Thoracic aorta (tissue), 2 donors: Measurements from ENCODE around the gene ENO3. TPM values are rescaled to one million over a fixed set of nuclear protein-coding genes. Genes with fewer than 3 reads are reported as not detected.
A peak's percentile ranks its signal among the peaks of the same experiment; 100 is the strongest.

Source experiments
- ATAC-seq: fragments of 150-250 bp; one replicate; pipeline ENCODE4 v1.8.0; 2017; ENCODE audit warnings: low read depth; ENCODE audit not compliant: insufficient number of reproducible peaks, low FRiP score
- DNase-seq: peaks from one replicate; pipeline ENCODE4 v3.0.0-alpha.2; 2020; ENCODE audit warnings: low spot score
- H3K27ac ChIP-seq, 2 donors: fragments of 200-600 bp; sonication (generic); 1 replicate in 1 of 2; 2 replicates in 1 of 2; pipeline ENCODE4 v1.5.1; 2016; ENCODE audit warnings: mild to moderate bottlenecking in 2 of 2, moderate library complexity in 2 of 2
- H3K27me3 ChIP-seq: fragments of 200-600 bp; sonication (generic); replicated peaks from 2 replicates; pipeline ENCODE4 v1.6.0; 2016; ENCODE audit warnings: mild to moderate bottlenecking; ENCODE audit not compliant: insufficient read depth
- H3K36me3 ChIP-seq: fragments of 200-600 bp; sonication (generic); one replicate; pipeline ENCODE4 v1.5.1; 2016
- H3K4me1 ChIP-seq, 2 donors: fragments of 200-600 bp; sonication (generic); 1 replicate in 1 of 2; 2 replicates in 1 of 2; pipeline versions ENCODE4 v1.5.1 to v1.6.0; 2016; ENCODE audit warnings: low read depth in 2 of 2, mild to moderate bottlenecking in 1 of 2; ENCODE audit not compliant: control insufficient read depth in 1 of 2
- H3K4me3 ChIP-seq: fragments of 200-600 bp; sonication (generic); 2 replicates; pipeline ENCODE4 v1.5.1; 2016; ENCODE audit warnings: mild to moderate bottlenecking
- H3K9me3 ChIP-seq: fragments of 200-600 bp; sonication (generic); 2 replicates; pipeline ENCODE4 v1.5.1; 2016
- total RNA-seq, 2 donors: library from RNA; depleted of rRNA; stranded (reverse); fragments of >200 nt; gene quantifications; one replicate each; pipeline versions ENCODE4 v1.1.0 to v1.2.3, GENCODE V29; 2016
- TF ChIP-seq, protein P1 (sequence below): fragments of 200-600 bp; sonication (generic); IDR thresholded peaks from one replicate; pipeline ENCODE4 v1.5.1; 2019; ENCODE audit warnings: antibody characterized with exemption

ENO3 gene
- total RNA-seq, 2 donors from 2014 or later = 2.5 to 2.7 TPM

DNA sequence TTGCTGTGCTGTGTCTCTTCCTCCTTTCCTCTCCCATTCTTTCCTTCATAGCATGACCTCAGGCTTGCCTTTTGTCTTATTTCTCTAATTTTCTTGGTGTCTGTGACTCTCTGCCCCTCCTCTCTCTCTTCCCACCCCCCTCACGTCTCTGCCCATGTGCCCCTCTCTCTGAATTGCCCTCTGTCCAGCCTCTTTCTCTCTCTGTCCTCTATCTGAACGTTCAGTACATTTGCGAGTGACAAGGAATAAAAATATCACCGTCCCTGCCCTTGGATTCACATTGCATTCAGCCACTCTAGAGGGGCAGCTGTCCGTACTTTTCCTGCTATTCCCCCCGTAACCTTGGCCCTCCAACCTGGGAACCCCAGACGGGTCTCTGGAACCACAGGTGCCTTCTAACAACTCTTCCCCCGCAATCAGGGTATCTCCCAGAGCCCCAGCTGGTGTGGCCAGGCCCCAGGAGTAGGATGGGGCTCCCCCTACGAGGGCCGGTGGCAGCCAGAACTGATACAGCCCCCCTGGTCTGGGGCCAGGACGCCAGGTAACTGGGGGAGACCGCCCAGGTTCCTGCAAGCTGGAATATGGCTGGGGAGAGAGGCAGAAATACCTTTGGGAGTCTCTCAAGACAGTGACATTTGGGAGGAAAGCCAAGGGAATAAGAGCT lies 48.6 kb downstream of the ENO3 start:
- peak overlapping the region; percentile 34 to 92 for H3K27ac ChIP-seq
- no peaks in the 10 kb centered on the region for H3K27me3 ChIP-seq
- H3K36me3 ChIP-seq = peaks cover 35% of the 10 kb centered on the region
- no peaks in the 10 kb centered on the region for H3K9me3 ChIP-seq
- DNase-seq (no peak), ATAC-seq (no peak)
- TF ChIP-seq, protein P1, sequence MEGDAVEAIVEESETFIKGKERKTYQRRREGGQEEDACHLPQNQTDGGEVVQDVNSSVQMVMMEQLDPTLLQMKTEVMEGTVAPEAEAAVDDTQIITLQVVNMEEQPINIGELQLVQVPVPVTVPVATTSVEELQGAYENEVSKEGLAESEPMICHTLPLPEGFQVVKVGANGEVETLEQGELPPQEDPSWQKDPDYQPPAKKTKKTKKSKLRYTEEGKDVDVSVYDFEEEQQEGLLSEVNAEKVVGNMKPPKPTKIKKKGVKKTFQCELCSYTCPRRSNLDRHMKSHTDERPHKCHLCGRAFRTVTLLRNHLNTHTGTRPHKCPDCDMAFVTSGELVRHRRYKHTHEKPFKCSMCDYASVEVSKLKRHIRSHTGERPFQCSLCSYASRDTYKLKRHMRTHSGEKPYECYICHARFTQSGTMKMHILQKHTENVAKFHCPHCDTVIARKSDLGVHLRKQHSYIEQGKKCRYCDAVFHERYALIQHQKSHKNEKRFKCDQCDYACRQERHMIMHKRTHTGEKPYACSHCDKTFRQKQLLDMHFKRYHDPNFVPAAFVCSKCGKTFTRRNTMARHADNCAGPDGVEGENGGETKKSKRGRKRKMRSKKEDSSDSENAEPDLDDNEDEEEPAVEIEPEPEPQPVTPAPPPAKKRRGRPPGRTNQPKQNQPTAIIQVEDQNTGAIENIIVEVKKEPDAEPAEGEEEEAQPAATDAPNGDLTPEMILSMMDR = no peak
- peaks cover 16 to 32% of the 10 kb centered on the region in 2 donors for H3K4me1 ChIP-seq
- peak overlapping the region; percentile 97 for H3K4me3 ChIP-seq

GRCh38 chr17:5000237-5000639 lies 49.3 kb downstream of the ENO3 start:
- no peaks in the 10 kb centered on the region for H3K27me3 ChIP-seq
- peak overlapping the region; percentile 97 for H3K4me3 ChIP-seq
- peaks cover 42% of the 10 kb centered on the region for H3K36me3 ChIP-seq
- peaks cover 16 to 32% of the 10 kb centered on the region in 2 donors for H3K4me1 ChIP-seq
- no peaks in the 10 kb centered on the region for H3K9me3 ChIP-seq
- DNase-seq = peak; percentile 60
- peak overlapping the region; percentile 34 to 92 for H3K27ac ChIP-seq
- ATAC-seq = no peak
- TF ChIP-seq, protein P1 = no peak

GRCh38 chr17:5002121-5002788 lies 51.3 kb downstream of the ENO3 start:
- ATAC-seq (no peak), DNase-seq (no peak)
- peaks cover 62% of the 10 kb centered on the region for H3K36me3 ChIP-seq
- H3K4me3 ChIP-seq = no peak overlapping the region
- peaks cover 16 to 25% of the 10 kb centered on the region in 2 donors for H3K4me1 ChIP-seq
- H3K27me3 ChIP-seq = no peaks in the 10 kb centered on the region
- no peaks in the 10 kb centered on the region for H3K9me3 ChIP-seq
- H3K27ac ChIP-seq = no peak overlapping the region
- TF ChIP-seq, protein P1 = no peak

DNA sequence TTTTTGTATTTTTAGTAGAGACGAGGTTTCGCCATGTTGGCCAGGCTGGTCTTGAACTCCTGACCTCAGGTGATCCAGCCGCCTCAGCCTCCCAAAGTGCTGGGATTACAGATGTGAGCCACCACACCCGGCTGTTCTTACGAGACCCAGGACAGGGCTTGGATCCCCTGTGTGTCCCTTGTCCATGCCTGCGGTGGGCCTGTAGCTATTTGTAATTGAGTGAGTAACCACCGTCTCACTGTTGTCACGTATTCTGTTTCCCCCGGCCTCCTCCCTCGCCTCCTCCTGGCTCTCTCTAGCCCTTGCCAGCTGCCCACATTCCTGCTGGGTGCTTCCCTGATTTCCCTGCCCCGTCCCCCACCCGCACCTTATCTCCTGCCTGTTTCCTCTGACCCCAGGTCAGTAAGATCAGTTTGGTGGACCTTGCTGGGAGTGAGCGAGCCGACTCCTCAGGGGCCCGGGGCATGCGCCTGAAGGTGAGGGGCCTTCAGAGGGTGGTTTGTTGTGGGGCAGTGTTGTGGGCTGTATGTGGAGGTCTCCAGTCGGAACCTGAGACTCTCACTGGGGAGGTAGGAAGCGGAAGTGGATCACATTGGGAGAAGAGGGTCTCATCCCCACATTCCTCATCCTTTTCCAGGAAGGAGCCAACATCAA lies 52.4 kb downstream of the ENO3 start:
- DNase-seq (no peak), ATAC-seq (no peak)
- TF ChIP-seq, protein P1 = no peak
- Histone ChIP-seq H3K4me3 (no peak overlapping the region), H3K27ac (no peak overlapping the region), H3K36me3 (peaks cover 73% of the 10 kb centered on the region), H3K9me3 (no peaks in the 10 kb centered on the region), H3K27me3 (no peaks in the 10 kb centered on the region), H3K4me1 (peaks cover 16 to 25% of the 10 kb centered on the region in 2 donors)

Other genes with a start within 250 kb of the ENO3 start
- 10 to 100 TPM; 21.1 to 71.2 TPM for gene PELP1, start 247.0 kb upstream of the ENO3 start, total RNA-seq
- gene ARRB2, start 240.5 kb upstream of the ENO3 start, total RNA-seq = 10 to 100 TPM; 64.5 to 66.3 TPM
- gene MED11, start 219.7 kb upstream of the ENO3 start, total RNA-seq = 10 to 100 TPM; 18.8 to 21.9 TPM
- gene ZMYND15, start 211.3 kb upstream of the ENO3 start, total RNA-seq = 1 to 10 TPM; 2.5 to 5.8 TPM
- 10 to 100 TPM; 27.6 to 41.7 TPM for gene CXCL16, start 211.2 kb upstream of the ENO3 start, total RNA-seq
- not detected for gene TM4SF5, start 179.2 kb upstream of the ENO3 start, total RNA-seq
- gene VMO1, start 164.8 kb upstream of the ENO3 start, total RNA-seq = 1 to 10 TPM; 5.9 to 8.3 TPM
- gene GLTPD2, start 162.2 kb upstream of the ENO3 start, total RNA-seq = not detected
- 100 to 1,000 TPM in 1 of 2 donors, 10 to 100 TPM in 1; 70.0 to 160 TPM for gene PSMB6, start 155.0 kb upstream of the ENO3 start, total RNA-seq
- gene PLD2, start 144.0 kb upstream of the ENO3 start, total RNA-seq = 10 to 100 TPM; 38.3 to 75.3 TPM
- 10 to 100 TPM; 44.0 to 45.0 TPM for gene MINK1, start 117.8 kb upstream of the ENO3 start, total RNA-seq
- gene C17orf107, start 51.6 kb upstream of the ENO3 start, total RNA-seq = 1 to 10 TPM; 1.9 to 5.6 TPM
- gene CHRNE, start 48.0 kb upstream of the ENO3 start, total RNA-seq = 1 to 10 TPM in 1 of 2 donors, not detected in 1; 4.1 TPM
- not detected for gene GP1BA, start 18.8 kb upstream of the ENO3 start, total RNA-seq
- 10 to 100 TPM; 27.0 to 39.7 TPM for gene SLC25A11, start 11.1 kb upstream of the ENO3 start, total RNA-seq
- gene RNF167, start 10.9 kb upstream of the ENO3 start, total RNA-seq = 10 to 100 TPM; 32.4 to 38.3 TPM
- gene PFN1, start 2.6 kb upstream of the ENO3 start, total RNA-seq = 1,000 to 10,000 TPM in 1 of 2 donors, 100 to 1,000 TPM in 1; 806 to 1,230 TPM
- gene SPAG7, start 16.7 kb downstream of the ENO3 start, total RNA-seq = 10 to 100 TPM; 32.3 to 43.1 TPM
- 10 to 100 TPM; 31.3 to 34.0 TPM for gene CAMTA2, start 36.6 kb downstream of the ENO3 start, total RNA-seq
- 1 to 10 TPM in 1 of 2 donors, not detected in 1; 1.2 TPM for gene INCA1, start 46.4 kb downstream of the ENO3 start, total RNA-seq
- gene KIF1C, start 46.8 kb downstream of the ENO3 start, total RNA-seq = 100 to 1,000 TPM; 113 to 152 TPM
- not detected for gene SLC52A1, start 84.3 kb downstream of the ENO3 start, total RNA-seq
- gene ZFP3, start 127.3 kb downstream of the ENO3 start, total RNA-seq = 1 to 10 TPM; 3.2 to 6.6 TPM
- gene ZNF232, start 160.8 kb downstream of the ENO3 start, total RNA-seq = 1 to 10 TPM; 6.7 to 7.2 TPM
- 1 to 10 TPM in 1 of 2 donors, not detected in 1; 2.0 TPM for gene USP6, start 164.9 kb downstream of the ENO3 start, total RNA-seq
- 10 to 100 TPM in 1 of 2 donors, 1 to 10 TPM in 1; 8.4 to 15.8 TPM for gene ZNF594, start 240.7 kb downstream of the ENO3 start, total RNA-seq